Suprapubic skin (tissue), 3 donors: ENCODE data around the gene CMYA5.

Source experiments
- POLR2A ChIP-seq, 2 donors: fragments of 450-650 bp; IDR thresholded peaks; one replicate each; pipeline ENCODE4 v1.6.1; 2017; ENCODE audit warnings: antibody characterized with exemption in 2 of 2, mild to moderate bottlenecking in 2 of 2, moderate library complexity in 2 of 2
- TF ChIP-seq, protein P1 (sequence below), 2 donors: fragments of 200-600 bp in 1 of 2; fragments of 450-650 bp in 1 of 2; sonication (generic) in 1 of 2; IDR thresholded peaks; one replicate each; pipeline ENCODE4 v1.5.1; 2016 to 2019; ENCODE audit warnings: antibody characterized with exemption in 2 of 2, mild to moderate bottlenecking in 1 of 2, moderate library complexity in 1 of 2

DNA sequence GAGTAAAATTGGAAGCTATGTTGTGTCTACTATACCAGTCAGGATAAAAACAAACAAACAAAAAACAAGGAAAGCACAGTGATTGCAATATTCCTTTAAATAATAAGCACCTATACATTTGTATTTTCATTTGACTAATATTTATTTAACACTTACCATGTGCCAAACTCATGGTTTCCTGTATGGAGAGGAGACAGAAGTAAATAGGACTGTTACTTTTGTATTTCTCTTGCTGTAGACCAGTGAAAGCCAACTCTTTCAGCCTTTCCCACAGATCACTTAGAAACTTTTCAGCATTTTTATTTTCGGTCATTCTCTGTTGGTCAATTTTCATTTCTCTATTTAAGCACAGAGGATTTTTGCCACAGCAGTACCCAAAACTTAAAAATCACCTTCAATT, 4.5 kb downstream of the CMYA5 start:
- TF ChIP-seq, protein P1, sequence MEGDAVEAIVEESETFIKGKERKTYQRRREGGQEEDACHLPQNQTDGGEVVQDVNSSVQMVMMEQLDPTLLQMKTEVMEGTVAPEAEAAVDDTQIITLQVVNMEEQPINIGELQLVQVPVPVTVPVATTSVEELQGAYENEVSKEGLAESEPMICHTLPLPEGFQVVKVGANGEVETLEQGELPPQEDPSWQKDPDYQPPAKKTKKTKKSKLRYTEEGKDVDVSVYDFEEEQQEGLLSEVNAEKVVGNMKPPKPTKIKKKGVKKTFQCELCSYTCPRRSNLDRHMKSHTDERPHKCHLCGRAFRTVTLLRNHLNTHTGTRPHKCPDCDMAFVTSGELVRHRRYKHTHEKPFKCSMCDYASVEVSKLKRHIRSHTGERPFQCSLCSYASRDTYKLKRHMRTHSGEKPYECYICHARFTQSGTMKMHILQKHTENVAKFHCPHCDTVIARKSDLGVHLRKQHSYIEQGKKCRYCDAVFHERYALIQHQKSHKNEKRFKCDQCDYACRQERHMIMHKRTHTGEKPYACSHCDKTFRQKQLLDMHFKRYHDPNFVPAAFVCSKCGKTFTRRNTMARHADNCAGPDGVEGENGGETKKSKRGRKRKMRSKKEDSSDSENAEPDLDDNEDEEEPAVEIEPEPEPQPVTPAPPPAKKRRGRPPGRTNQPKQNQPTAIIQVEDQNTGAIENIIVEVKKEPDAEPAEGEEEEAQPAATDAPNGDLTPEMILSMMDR (IDR thresholded peaks at IDR 0.05): no peak
- no peak for TF ChIP-seq POLR2A (IDR thresholded peaks at IDR 0.05)
